Ascending aorta (tissue), 2 donors: ENCODE measurements around the gene FKTN. TPM values are rescaled to one million over a fixed set of nuclear protein-coding genes. Genes with fewer than 3 reads are reported as not detected.
"Not testable (repeated sequence)": the region's sequence is repeated elsewhere in the genome, so short reads cannot be mapped to it uniquely, and the experiment has no call there.

Experiments
- DNase-seq, 2 donors: peaks; one replicate each; pipeline ENCODE4 v3.0.0-alpha.2; 2019; ENCODE audit warnings: low spot score in 2 of 2
- H3K27ac ChIP-seq, 2 donors: fragments of 200-600 bp; sonication (generic); one replicate each; pipeline ENCODE4 v1.5.1; 2016 to 2017; ENCODE audit warnings: mild to moderate bottlenecking in 1 of 2
- H3K27me3 ChIP-seq: fragments of 200-600 bp; sonication (generic); one replicate; pipeline ENCODE4 v1.5.1; 2017
- H3K36me3 ChIP-seq, 2 donors: fragments of 200-600 bp; sonication (generic); one replicate each; pipeline ENCODE4 v1.5.1; 2016
- H3K4me1 ChIP-seq, 2 donors: fragments of 200-600 bp; sonication (generic); one replicate each; pipeline ENCODE4 v1.5.1; 2016 to 2017; ENCODE audit warnings: mild to moderate bottlenecking in 1 of 2
- H3K4me3 ChIP-seq, 2 donors: fragments of 200-600 bp; sonication (generic); one replicate each; pipeline ENCODE4 v1.5.1; 2016 to 2017; ENCODE audit warnings: mild to moderate bottlenecking in 1 of 2
- H3K9me3 ChIP-seq, 2 donors: fragments of 200-600 bp; sonication (generic); one replicate each; pipeline ENCODE4 v1.5.1; 2016
- intact Hi-C: fragments of 100-400 bp; cut with DNase I; formaldehyde crosslinking; loops from one replicate; pipeline ENCODE4 v1.15.1; 2023
- total RNA-seq: library from RNA; depleted of rRNA; stranded (reverse); fragments of >200 nt; gene quantifications from one replicate; pipeline ENCODE4 v1.1.0, GENCODE V29; 2016
- TF ChIP-seq, protein P1 (sequence below), 3 experiments: fragments of 200-600 bp in 2 of 3; fragments of 450-650 bp in 1 of 3; sonication (generic) in 2 of 3; IDR thresholded peaks; one replicate each; pipeline ENCODE4 v1.5.1; 2016 to 2019; ENCODE audit warnings: antibody characterized with exemption in 3 of 3, mild to moderate bottlenecking in 1 of 3, moderate library complexity in 1 of 3

FKTN gene
- total RNA-seq, 1 donor from 2014 or later = 5.4 TPM

DNA sequence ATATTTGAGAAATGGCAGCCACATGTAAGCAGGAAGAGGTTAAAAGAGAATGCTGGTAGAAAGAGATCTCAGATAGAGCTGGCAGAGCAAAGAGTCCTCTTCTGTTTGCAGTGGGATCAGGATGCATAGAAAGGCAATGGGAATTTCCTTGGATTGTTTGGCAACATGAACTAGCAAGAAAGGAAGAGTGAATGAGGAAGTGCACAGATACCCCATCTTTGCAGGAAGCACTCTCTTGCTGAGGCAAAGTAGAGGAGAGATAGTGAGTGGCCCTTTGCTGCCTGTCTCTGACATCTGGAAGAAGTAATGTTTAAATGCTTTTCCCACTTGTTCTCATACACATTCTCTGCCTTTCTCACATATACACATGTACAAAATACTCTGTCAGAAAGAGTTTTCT is 14.5 kb downstream of the FKTN start:
- no peaks in the 10 kb centered on the region for H3K4me1 ChIP-seq
- intact Hi-C loops = no loop called here
- no peaks in the 10 kb centered on the region for H3K27me3 ChIP-seq
- no peak for DNase-seq
- peaks cover 27 to 32% of the 10 kb centered on the region in 2 donors for H3K9me3 ChIP-seq
- no peak overlapping the region for H3K4me3 ChIP-seq
- H3K27ac ChIP-seq = no peak overlapping the region
- TF ChIP-seq, protein P1, sequence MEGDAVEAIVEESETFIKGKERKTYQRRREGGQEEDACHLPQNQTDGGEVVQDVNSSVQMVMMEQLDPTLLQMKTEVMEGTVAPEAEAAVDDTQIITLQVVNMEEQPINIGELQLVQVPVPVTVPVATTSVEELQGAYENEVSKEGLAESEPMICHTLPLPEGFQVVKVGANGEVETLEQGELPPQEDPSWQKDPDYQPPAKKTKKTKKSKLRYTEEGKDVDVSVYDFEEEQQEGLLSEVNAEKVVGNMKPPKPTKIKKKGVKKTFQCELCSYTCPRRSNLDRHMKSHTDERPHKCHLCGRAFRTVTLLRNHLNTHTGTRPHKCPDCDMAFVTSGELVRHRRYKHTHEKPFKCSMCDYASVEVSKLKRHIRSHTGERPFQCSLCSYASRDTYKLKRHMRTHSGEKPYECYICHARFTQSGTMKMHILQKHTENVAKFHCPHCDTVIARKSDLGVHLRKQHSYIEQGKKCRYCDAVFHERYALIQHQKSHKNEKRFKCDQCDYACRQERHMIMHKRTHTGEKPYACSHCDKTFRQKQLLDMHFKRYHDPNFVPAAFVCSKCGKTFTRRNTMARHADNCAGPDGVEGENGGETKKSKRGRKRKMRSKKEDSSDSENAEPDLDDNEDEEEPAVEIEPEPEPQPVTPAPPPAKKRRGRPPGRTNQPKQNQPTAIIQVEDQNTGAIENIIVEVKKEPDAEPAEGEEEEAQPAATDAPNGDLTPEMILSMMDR (IDR thresholded peaks at IDR 0.05) = no peak
- peaks cover 6 to 26% of the 10 kb centered on the region in 2 donors for H3K36me3 ChIP-seq

- peaks cover 6 to 12% of the 10 kb centered on the region in 2 donors for H3K36me3 ChIP-seq
- intact Hi-C loops, H3K27ac ChIP-seq, H3K4me3 ChIP-seq, H3K4me1 ChIP-seq, H3K27me3 ChIP-seq, DNase-seq, H3K9me3 ChIP-seq: not testable (repeated sequence)
Measured at GRCh38 chr9:105579952-105580351, 22.0 kb downstream of the FKTN start.

GRCh38 chr9:105581550-105581949 is 23.6 kb downstream of the FKTN start:
- H3K9me3 ChIP-seq, H3K27me3 ChIP-seq, DNase-seq, H3K27ac ChIP-seq, H3K4me1 ChIP-seq, H3K36me3 ChIP-seq, intact Hi-C loops, H3K4me3 ChIP-seq: not testable (repeated sequence)

DNA sequence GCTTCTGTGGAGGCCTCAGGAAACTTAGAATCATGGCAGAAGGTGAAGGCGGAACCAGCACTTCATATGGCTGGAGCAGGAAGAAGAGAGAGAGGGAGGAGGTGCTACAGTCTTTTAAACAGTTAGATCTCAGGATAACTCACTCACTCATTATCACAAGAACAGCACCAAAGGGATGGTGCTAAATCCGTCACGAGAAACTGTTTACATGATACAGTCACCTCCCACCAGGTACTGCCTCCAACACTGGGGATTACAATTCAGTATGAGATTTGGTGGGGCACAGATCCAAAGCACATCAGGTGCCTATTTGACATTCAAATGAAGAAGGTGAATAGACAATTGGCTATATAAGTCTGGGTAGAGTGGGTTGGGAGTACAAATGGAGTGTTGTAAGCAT is 35.2 kb downstream of the FKTN start:
- Histone ChIP-seq H3K27me3 (no peaks in the 10 kb centered on the region), H3K4me3 (no peak overlapping the region), H3K36me3 (peaks cover 6 to 26% of the 10 kb centered on the region in 2 donors), H3K4me1 (no peaks in the 10 kb centered on the region), H3K9me3 (peaks cover 5 to 11% of the 10 kb centered on the region in 2 donors), H3K27ac (no peak overlapping the region)
- no peak for DNase-seq
- TF ChIP-seq, protein P1 (IDR thresholded peaks at IDR 0.05) = no peak
- intact Hi-C loops = no loop called here

DNA sequence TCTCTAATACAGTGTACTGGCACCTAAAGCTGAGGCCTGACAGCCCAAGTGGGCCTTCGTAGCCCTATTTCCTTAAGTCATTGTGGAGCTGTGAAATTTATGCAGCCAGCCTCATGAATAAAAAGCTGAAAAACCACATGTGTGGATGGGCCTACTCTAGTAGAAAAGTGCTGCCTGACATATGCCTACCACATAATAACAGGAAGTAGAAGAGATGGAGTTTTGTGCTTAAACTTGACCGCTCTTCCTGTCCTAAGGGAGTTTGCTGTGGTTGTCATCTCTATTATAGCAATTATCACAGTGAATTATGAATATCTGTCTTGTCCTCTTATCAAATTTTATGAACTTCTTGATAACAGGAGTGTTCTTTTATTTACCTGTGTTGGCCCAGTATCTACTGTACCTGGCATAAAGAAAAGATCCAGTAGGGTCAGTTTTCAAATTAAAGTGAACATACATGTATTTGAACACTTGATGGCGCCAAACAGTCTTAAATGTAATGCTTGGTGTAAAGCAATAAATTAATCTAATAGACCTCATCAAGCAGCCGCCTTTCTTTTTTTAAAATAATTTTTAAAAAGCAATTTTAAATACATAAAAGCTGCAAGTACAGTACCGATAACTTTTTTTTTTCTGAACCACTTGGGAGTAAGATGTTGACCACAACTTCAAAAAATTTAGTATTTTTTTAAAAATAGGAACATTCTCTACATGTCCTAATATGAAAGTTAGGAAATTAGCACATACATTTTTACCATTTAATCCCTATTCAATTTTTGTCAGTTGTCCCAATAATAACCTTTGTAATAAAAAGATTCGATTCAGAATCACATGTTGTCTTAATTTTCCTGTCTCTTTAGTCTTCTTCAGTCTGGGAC is 51.0 kb downstream of the FKTN start:
- H3K4me1 ChIP-seq = no peaks in the 10 kb centered on the region
- H3K9me3 ChIP-seq = no peaks in the 10 kb centered on the region
- intact Hi-C loops = loop anchor here (5.0 kb wide), 1 partner anchor 108 kb away; no protein-coding TSS in a partner anchor
- H3K27me3 ChIP-seq = no peaks in the 10 kb centered on the region
- peaks cover 3% of the 10 kb centered on the region in 2 donors for H3K36me3 ChIP-seq
- no peak overlapping the region for H3K27ac ChIP-seq
- TF ChIP-seq, protein P1 (IDR thresholded peaks at IDR 0.05) = peak; percentile 31 to 53 (median 37)
- H3K4me3 ChIP-seq = no peak overlapping the region
- DNase-seq = no peak

DNA sequence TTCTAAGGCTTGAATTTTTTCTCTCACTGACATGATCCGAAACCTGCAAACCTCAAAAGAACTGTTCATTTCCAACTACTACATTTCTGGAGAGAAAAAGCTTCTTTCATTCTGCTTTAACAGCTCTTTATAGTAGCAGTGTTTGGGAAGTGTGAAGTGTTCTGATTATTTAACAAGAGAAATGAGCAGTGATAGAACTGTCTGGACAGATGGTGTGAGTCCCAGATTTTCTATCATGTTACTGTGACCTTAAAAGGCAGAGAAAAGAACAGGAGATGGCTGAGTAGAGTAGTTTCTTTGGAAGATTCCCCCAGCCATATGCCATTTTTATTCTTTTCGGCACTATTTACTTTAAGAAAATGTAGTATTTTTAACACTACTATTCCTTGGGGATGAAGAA is 63.1 kb downstream of the FKTN start:
- Histone ChIP-seq H3K9me3 (no peaks in the 10 kb centered on the region), H3K36me3 (peaks cover 0 to 5% of the 10 kb centered on the region in 2 donors), H3K27me3 (no peaks in the 10 kb centered on the region), H3K27ac (no peak overlapping the region), H3K4me3 (no peak overlapping the region), H3K4me1 (no peaks in the 10 kb centered on the region)
- intact Hi-C loops = no loop called here
- TF ChIP-seq, protein P1 (IDR thresholded peaks at IDR 0.05) = no peak
- no peak for DNase-seq
